Peyer's patch (tissue), 4 donors: ENCODE measurements around the gene PIP5K1B.

Experiments
- POLR2A ChIP-seq, 2 donors: fragments of 450-650 bp; IDR thresholded peaks; one replicate each; pipeline ENCODE4 v1.5.1; 2017; ENCODE audit warnings: antibody characterized with exemption in 2 of 2, mild to moderate bottlenecking in 2 of 2, moderate library complexity in 2 of 2
- TF ChIP-seq, protein P1 (sequence below), 6 experiments: fragments of 450-650 bp in 4 of 6; fragments of 200-600 bp in 2 of 6; sonication (generic) in 1 of 6; IDR thresholded peaks; one replicate each; pipeline ENCODE4 v1.5.1; 2017 to 2019; ENCODE audit warnings: antibody characterized with exemption in 6 of 6, mild to moderate bottlenecking in 3 of 6, moderate library complexity in 1 of 6

DNA sequence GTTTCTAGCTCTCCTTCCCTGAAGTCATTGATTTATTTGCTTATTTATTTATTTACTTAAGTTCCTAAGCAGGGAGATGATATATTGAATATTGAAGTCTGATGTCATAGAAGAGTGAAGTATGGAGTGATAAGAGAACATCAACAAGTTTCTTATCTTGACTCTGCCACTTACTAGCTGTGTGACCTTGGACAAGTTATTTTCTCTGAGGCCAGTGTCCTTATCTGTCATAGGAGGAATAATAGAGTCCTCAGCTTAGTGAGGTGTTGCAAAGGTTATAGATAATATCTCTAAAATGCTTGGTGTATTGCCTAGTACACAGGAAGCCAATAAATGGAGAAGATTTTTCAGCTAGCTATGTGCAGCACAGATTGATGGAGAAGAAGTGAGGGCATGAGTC, 32.4 kb upstream of the PIP5K1B start:
- no peak for TF ChIP-seq POLR2A (IDR thresholded peaks at IDR 0.05)
- TF ChIP-seq, protein P1, sequence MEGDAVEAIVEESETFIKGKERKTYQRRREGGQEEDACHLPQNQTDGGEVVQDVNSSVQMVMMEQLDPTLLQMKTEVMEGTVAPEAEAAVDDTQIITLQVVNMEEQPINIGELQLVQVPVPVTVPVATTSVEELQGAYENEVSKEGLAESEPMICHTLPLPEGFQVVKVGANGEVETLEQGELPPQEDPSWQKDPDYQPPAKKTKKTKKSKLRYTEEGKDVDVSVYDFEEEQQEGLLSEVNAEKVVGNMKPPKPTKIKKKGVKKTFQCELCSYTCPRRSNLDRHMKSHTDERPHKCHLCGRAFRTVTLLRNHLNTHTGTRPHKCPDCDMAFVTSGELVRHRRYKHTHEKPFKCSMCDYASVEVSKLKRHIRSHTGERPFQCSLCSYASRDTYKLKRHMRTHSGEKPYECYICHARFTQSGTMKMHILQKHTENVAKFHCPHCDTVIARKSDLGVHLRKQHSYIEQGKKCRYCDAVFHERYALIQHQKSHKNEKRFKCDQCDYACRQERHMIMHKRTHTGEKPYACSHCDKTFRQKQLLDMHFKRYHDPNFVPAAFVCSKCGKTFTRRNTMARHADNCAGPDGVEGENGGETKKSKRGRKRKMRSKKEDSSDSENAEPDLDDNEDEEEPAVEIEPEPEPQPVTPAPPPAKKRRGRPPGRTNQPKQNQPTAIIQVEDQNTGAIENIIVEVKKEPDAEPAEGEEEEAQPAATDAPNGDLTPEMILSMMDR (IDR thresholded peaks at IDR 0.05) = no peak
